Natural killer cell treated with Interleukin-12 subunit alpha and Interleukin-12 subunit beta and Interleukin-15 and Interleukin-18, amount 100 ng/mL, for 72 hours (primary cell): Measurements from ENCODE around the gene DENND2C. TPM values are rescaled to one million over a fixed set of nuclear protein-coding genes. Genes with fewer than 3 reads are reported as not detected.

Source experiments
- ATAC-seq, 2 donors: fragments of 150-1000 bp; cut with Tn5 transposase in 1 of 2; sonication (Bioruptor Pico), chemical (Tn5 transposase) in 1 of 2; 2 replicates each; pipeline ENCODE4 v1.10.0; 2021
- DNase-seq: peaks from one replicate; pipeline ENCODE4 v3.0.0; 2022; ENCODE audit warnings: low spot score
- H3K27ac Mint-ChIP-seq, 2 donors: 1 replicate in 1 of 2; 2 replicates in 1 of 2; pipeline ENCODE4 v1.8.0; 2022; ENCODE audit warnings: mixed read lengths in 2 of 2, mild to moderate bottlenecking in 1 of 2, moderate library complexity in 1 of 2
- H3K27me3 Mint-ChIP-seq, 2 donors: 1 replicate in 1 of 2; 2 replicates in 1 of 2; pipeline ENCODE4 v1.8.0; 2022; ENCODE audit warnings: mixed read lengths in 2 of 2
- H3K36me3 Mint-ChIP-seq: one replicate; pipeline ENCODE4 v1.8.0; 2022; ENCODE audit warnings: mixed read lengths
- H3K4me1 Mint-ChIP-seq, 2 donors: 1 replicate in 1 of 2; 2 replicates in 1 of 2; pipeline ENCODE4 v1.8.0; 2022; ENCODE audit warnings: low read depth in 2 of 2, mixed read lengths in 2 of 2, mild to moderate bottlenecking in 1 of 2
- H3K4me3 Mint-ChIP-seq: one replicate; pipeline ENCODE4 v1.8.0; 2022; ENCODE audit warnings: mixed read lengths
- H3K9me3 Mint-ChIP-seq: 2 replicates; pipeline ENCODE4 v1.8.0; 2022; ENCODE audit warnings: mixed read lengths
- total RNA-seq, 2 donors: library from RNA; stranded (reverse); gene quantifications; one replicate each; pipeline ENCODE4 v1.2.3, GENCODE V29; 2022

Gene DENND2C
- total RNA-seq, 2 donors from 2014 or later = 0.81 to 1.2 TPM

DNA sequence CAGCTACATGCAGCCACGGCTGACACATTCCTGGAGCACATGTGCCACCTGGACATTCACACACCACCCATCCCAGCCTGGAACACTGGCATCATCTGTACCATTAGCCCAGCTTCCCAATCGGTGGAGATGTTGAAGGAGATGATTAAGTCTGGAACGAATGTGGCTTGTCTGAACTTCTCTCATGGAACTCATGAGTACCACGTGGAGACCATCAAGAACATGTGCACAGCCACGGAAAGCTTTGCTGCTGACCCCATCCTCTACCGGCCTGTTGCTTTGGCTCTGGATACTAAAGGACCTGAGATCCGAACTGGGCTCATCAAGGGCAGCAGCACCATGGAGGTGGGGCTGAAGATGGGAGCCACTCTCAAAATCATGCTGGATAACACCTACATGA lies 133.8 kb downstream of the DENND2C start:
- no peaks in the 10 kb centered on the region for H3K9me3 Mint-ChIP-seq
- no peaks in the 10 kb centered on the region for H3K36me3 Mint-ChIP-seq
- ATAC-seq = no peak
- DNase-seq = no peak
- H3K27me3 Mint-ChIP-seq = peaks cover 0 to 6% of the 10 kb centered on the region in 2 donors
- no peaks in the 10 kb centered on the region for H3K4me1 Mint-ChIP-seq
- no peak overlapping the region for H3K4me3 Mint-ChIP-seq
- no peak overlapping the region for H3K27ac Mint-ChIP-seq

DNA sequence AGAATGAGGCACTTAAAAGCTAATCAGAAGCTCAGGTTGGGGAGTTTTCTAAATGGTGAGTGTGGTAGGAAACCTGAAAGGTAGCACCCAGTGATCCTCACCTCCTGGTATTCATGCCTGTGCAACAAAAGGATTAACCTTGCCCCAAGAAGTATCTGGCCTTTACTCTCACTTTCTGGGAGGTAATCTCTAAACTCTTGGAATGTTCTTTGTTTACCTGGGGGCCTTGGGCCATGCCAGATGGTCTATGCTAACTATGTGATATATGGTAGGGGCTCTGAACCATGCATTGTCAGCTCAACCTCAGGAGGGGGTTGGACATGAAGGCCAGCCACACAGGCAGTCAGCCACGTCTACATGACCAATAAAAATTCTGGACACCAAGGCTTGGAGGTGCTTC lies 134.4 kb downstream of the DENND2C start:
- no peak overlapping the region for H3K4me3 Mint-ChIP-seq
- peaks cover 0 to 1% of the 10 kb centered on the region in 2 donors for H3K27me3 Mint-ChIP-seq
- no peaks in the 10 kb centered on the region for H3K4me1 Mint-ChIP-seq

More for the DNA sequence above, 134.4 kb downstream of the DENND2C start:
- ATAC-seq (no peak), DNase-seq (no peak)
- Mint-ChIP-seq H3K27ac (no peak overlapping the region), H3K36me3 (no peaks in the 10 kb centered on the region), H3K9me3 (no peaks in the 10 kb centered on the region)

Other genes starting within 250 kb of the DENND2C start
- 10 to 100 TPM; 48.1 to 55.7 TPM for gene TRIM33, start 158.8 kb downstream of the DENND2C start, total RNA-seq
- 10 to 100 TPM; 34.7 to 44.2 TPM for gene BCAS2, start 88.4 kb downstream of the DENND2C start, total RNA-seq
- not detected for gene AMPD1, start 25.5 kb upstream of the DENND2C start, total RNA-seq
- gene NRAS, start 46.7 kb upstream of the DENND2C start, total RNA-seq = 10 to 100 TPM; 51.9 to 63.2 TPM
- 100 to 1,000 TPM; 408 to 410 TPM for gene CSDE1, start 87.9 kb upstream of the DENND2C start, total RNA-seq
- gene SIKE1, start 110.6 kb upstream of the DENND2C start, total RNA-seq = 10 to 100 TPM; 72.5 to 74.4 TPM
- gene SYCP1, start 184.8 kb upstream of the DENND2C start, total RNA-seq = not detected